DOHH2 (cell line): ENCODE measurements around the gene RUNX2.

Experiments
- EZH2phosphoT487 ChIP-seq: fragments of 200-600 bp; sonication (generic); IDR thresholded peaks from 2 replicates; pipeline ENCODE4 v1.6.1; 2017; ENCODE audit warnings: borderline replicate concordance, mild to moderate bottlenecking, antibody characterized with exemption, low read length, moderate library complexity, mixed read lengths
- TF ChIP-seq, protein P1 (sequence below): fragments of 200-600 bp; sonication (generic); IDR thresholded peaks from one replicate; pipeline ENCODE4 v1.5.1; 2014; ENCODE audit warnings: antibody characterized with exemption, mild to moderate bottlenecking, low read depth, low read length; ENCODE audit not compliant: poor library complexity, severe bottlenecking

DNA sequence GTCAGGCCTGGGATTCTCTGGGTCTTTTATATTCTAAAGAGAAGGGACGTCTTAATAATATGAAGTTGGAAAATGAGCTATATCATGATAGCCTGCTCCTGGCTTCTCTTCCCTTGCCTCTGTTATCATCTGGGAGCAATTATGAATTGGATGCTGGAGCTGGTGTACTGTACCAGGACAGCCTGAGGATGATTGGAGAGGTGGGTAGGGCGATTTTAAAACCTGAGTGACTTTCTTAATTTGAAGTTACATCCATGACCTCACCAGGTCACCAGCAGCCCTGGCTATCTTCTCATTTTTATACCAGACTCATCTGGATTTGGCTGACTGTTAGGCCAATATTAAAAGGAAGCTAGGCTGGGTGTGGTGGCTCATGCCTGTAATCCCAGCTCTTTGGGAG lies 369.9 kb downstream of the RUNX2 start:
- TF ChIP-seq, protein P1, sequence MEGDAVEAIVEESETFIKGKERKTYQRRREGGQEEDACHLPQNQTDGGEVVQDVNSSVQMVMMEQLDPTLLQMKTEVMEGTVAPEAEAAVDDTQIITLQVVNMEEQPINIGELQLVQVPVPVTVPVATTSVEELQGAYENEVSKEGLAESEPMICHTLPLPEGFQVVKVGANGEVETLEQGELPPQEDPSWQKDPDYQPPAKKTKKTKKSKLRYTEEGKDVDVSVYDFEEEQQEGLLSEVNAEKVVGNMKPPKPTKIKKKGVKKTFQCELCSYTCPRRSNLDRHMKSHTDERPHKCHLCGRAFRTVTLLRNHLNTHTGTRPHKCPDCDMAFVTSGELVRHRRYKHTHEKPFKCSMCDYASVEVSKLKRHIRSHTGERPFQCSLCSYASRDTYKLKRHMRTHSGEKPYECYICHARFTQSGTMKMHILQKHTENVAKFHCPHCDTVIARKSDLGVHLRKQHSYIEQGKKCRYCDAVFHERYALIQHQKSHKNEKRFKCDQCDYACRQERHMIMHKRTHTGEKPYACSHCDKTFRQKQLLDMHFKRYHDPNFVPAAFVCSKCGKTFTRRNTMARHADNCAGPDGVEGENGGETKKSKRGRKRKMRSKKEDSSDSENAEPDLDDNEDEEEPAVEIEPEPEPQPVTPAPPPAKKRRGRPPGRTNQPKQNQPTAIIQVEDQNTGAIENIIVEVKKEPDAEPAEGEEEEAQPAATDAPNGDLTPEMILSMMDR = no peak
- TF ChIP-seq EZH2phosphoT487 = no peak
